K562 (cell line): ENCODE data around the gene FMR1. TPM values are rescaled to one million over a fixed set of nuclear protein-coding genes. Genes with fewer than 3 reads are reported as not detected.

Experiments used
- ATAC-seq: fragments of 200-7000 bp; cut with Tn5 transposase; 3 replicates; pipeline ENCODE4 v1.9.1; 2020; ENCODE audit warnings: moderate library complexity
- BruUV-seq: library from RNA; stranded (reverse); fragments of 400-500 nt; replicated peaks from 2 replicates; lab custom pipeline; 2021; lab: Mats Ljungman, UMichigan
- CTCF ChIA-PET: fragments of 300-600 bp; formaldehyde crosslinking; extraction: SDS; loops from one replicate; lab custom pipeline; 2021; ENCODE audit warnings: low intra/inter-chr PET ratio; lab: Yijun Ruan, JAX
- POLR2A ChIA-PET: fragments of 300-600, 350-650 bp; sonication (Branson Sonifier 250); formaldehyde crosslinking; extraction: SDS; loops from one replicate; lab custom pipeline; 2021; ENCODE audit warnings: antibody characterized with exemption, inconsistent platforms; lab: Yijun Ruan, JAX
- DNase-seq, 4 experiments: peaks; one replicate each; pipeline versions ENCODE4 v3.0.0 to v3.0.0-alpha.2; 2011 to 2018; ENCODE audit warnings: low spot score in 3 of 4, mixed read lengths in 3 of 4; ENCODE audit errors: extremely low read depth in 1 of 4
- FAIRE-seq: peaks from 2 replicates; lab custom pipeline; 2011; peaks lifted over from hg19 to GRCh38; lab: Jason Lieb, UNC
- H2AFZ ChIP-seq: 2 replicates; pipeline ENCODE4 v1.6.0; 2011; ENCODE audit warnings: low read depth, low read length, control low read depth, inconsistent platforms
- H3K27ac ChIP-seq: fragments of 200-600 bp; 3 replicates; pipeline ENCODE4 v1.8.0; 2011; ENCODE audit warnings: low read depth, mild to moderate bottlenecking, control low read depth, inconsistent platforms, low read length, moderate library complexity, mixed read lengths; ENCODE audit errors: extremely low read depth
- H3K27me3 ChIP-seq, 2 experiments: fragments of 300-600 bp in 1 of 2; 2 replicates in 1 of 2; 3 replicates in 1 of 2; pipeline versions ENCODE4 v1.6.0 to v1.8.0; 2011; ENCODE audit warnings: inconsistent platforms in 2 of 2, low read length in 2 of 2, mild to moderate bottlenecking in 1 of 2, mixed read lengths in 1 of 2, moderate library complexity in 1 of 2; ENCODE audit not compliant: control insufficient read depth in 2 of 2, insufficient read depth in 2 of 2
- H3K36me3 ChIP-seq: fragments of 300-600 bp; 3 replicates; pipeline ENCODE4 v1.8.0; 2011; ENCODE audit warnings: mild to moderate bottlenecking, low read length, inconsistent platforms; ENCODE audit not compliant: control insufficient read depth, insufficient read depth
- H3K4me1 ChIP-seq, 2 experiments: fragments of 200-600 bp in 1 of 2; replicated peaks in 1 of 2; 2 replicates in 1 of 2; 3 replicates in 1 of 2; pipeline versions ENCODE4 v1.5.1 to v1.8.0; 2011; ENCODE audit warnings: inconsistent platforms in 2 of 2, low read length in 2 of 2, mild to moderate bottlenecking in 1 of 2, mixed read lengths in 1 of 2, moderate library complexity in 1 of 2; ENCODE audit not compliant: control insufficient read depth in 2 of 2, insufficient read depth in 2 of 2
- H3K4me2 ChIP-seq: 2 replicates; pipeline ENCODE4 v1.6.1; 2011; ENCODE audit warnings: low read length, control low read depth, inconsistent platforms, mixed read lengths; ENCODE audit not compliant: insufficient read depth
- H3K4me3 ChIP-seq: fragments of 200-600 bp; sonication (generic), shearing (Covaris generic); 2 replicates; pipeline ENCODE4 v1.5.1; 2016; ENCODE audit warnings: control low read depth, inconsistent platforms
- H3K79me2 ChIP-seq: fragments of 200-600 bp; 3 replicates; pipeline ENCODE4 v1.8.0; 2011; ENCODE audit warnings: low read length, inconsistent platforms; ENCODE audit not compliant: control insufficient read depth, insufficient read depth
- H3K9ac ChIP-seq, 2 experiments: 2 replicates each; pipeline versions ENCODE4 v1.6.0 to v1.6.1; 2011; ENCODE audit warnings: low read depth in 2 of 2, low read length in 2 of 2, control low read depth in 1 of 2, inconsistent platforms in 1 of 2, mild to moderate bottlenecking in 1 of 2, mixed read lengths in 1 of 2; ENCODE audit not compliant: insufficient read depth in 1 of 2
- H3K9me1 ChIP-seq: one replicate; pipeline ENCODE4 v1.6.0; 2011; ENCODE audit warnings: inconsistent platforms, mild to moderate bottlenecking, low read length, moderate library complexity; ENCODE audit not compliant: control insufficient read depth, insufficient read depth
- H3K9me3 ChIP-seq: replicated peaks from 2 replicates; pipeline ENCODE4 v1.5.1; 2011; ENCODE audit warnings: low read depth, low read length, inconsistent platforms; ENCODE audit not compliant: control insufficient read depth, insufficient read depth
- H4K20me1 ChIP-seq: replicated peaks from 2 replicates; pipeline ENCODE4 v1.6.1; 2011; ENCODE audit warnings: low read length, inconsistent platforms, mixed read lengths; ENCODE audit not compliant: control insufficient read depth, insufficient read depth
- C11orf30 ChIP-seq: fragments of 450-650 bp; IDR thresholded peaks from 2 replicates; pipeline ENCODE4 v1.6.1; 2016; ENCODE audit warnings: low read depth, mild to moderate bottlenecking
- CCAR2 ChIP-seq: fragments of 200-400 bp; formaldehyde crosslinking; IDR thresholded peaks from 2 replicates; pipeline ENCODE4 v1.6.1; 2017; ENCODE audit warnings: mild to moderate bottlenecking, low read depth, low read length
- CTBP1 ChIP-seq: fragments of 450-650 bp; IDR thresholded peaks from 2 replicates; pipeline ENCODE4 v1.6.1; 2016; ENCODE audit warnings: borderline replicate concordance
- DMBX1 ChIP-seq: fragments of 250-450 bp; sonication (Bioruptor Pico); IDR thresholded peaks from 2 replicates; pipeline ENCODE4 v1.8.0; 2022; ENCODE audit warnings: inconsistent platforms, mild to moderate bottlenecking, moderate library complexity, borderline replicate concordance
- DPF2 ChIP-seq: fragments of 450-650 bp; IDR thresholded peaks from 2 replicates; pipeline ENCODE4 v1.6.1; 2016
- ESRRA ChIP-seq: fragments of 450-650 bp; IDR thresholded peaks from 2 replicates; pipeline ENCODE4 v1.6.1; 2014; ENCODE audit warnings: low read depth, mild to moderate bottlenecking, moderate library complexity, borderline replicate concordance
- NFATC3 ChIP-seq: fragments of 450-650 bp; IDR thresholded peaks from 2 replicates; pipeline ENCODE4 v1.6.1; 2017; ENCODE audit warnings: mild to moderate bottlenecking
- NFE2 ChIP-seq: IDR thresholded peaks from 2 replicates; pipeline ENCODE4 v1.6.1; 2014; ENCODE audit warnings: antibody characterized with exemption, low read depth
- PHB ChIP-seq: fragments of 250-450 bp; sonication (Bioruptor Pico); IDR thresholded peaks from 2 replicates; pipeline ENCODE4 v1.5.0; 2021
- SREBF1 ChIP-seq: fragments of 150-350 bp; IDR thresholded peaks from 2 replicates; pipeline ENCODE4 v1.6.1; 2014; ENCODE audit warnings: antibody characterized with exemption, low read depth, low read length, borderline replicate concordance
- SUPT5H ChIP-seq: fragments of 450-650 bp; IDR thresholded peaks from 2 replicates; pipeline ENCODE4 v1.6.1; 2016
- WHSC1 ChIP-seq: IDR thresholded peaks from one replicate; pipeline ENCODE4 v1.6.1; 2012; ENCODE audit warnings: low read length, control low read depth, inconsistent platforms
- ZFP36 ChIP-seq: fragments of 150-350 bp; IDR thresholded peaks from 2 replicates; pipeline ENCODE4 v1.6.1; 2018; ENCODE audit warnings: low read length, low read depth; ENCODE audit not compliant: partially characterized antibody
- ZNF184 ChIP-seq: sonication (generic); formaldehyde crosslinking; IDR thresholded peaks from 2 replicates; pipeline ENCODE4 v1.5.0; 2020; ENCODE audit warnings: missing genetic modification reagents
- ZNF311 ChIP-seq: fragments of 250-450 bp; sonication (Bioruptor Pico); IDR thresholded peaks from 2 replicates; pipeline ENCODE4 v1.4.0; 2020; ENCODE audit warnings: mild to moderate bottlenecking, moderate library complexity
- ZNF518B ChIP-seq: fragments of 250-450 bp; sonication (Bioruptor Pico); IDR thresholded peaks from 2 replicates; pipeline ENCODE4 v1.5.0; 2021; ENCODE audit warnings: mild to moderate bottlenecking, moderate library complexity
- ZNF77 ChIP-seq: fragments of 250-450 bp; sonication (Bioruptor Pico); IDR thresholded peaks from 2 replicates; pipeline ENCODE4 v1.5.0; 2020
- WGBS: fragments of 100-300 bp; shearing (Covaris generic); methylation state at CpG from one replicate; pipeline ENCODE4 v1.1.6; 2016; ENCODE audit warnings: low coverage, mixed read lengths; ENCODE audit not compliant: insufficient coverage; ENCODE audit errors: missing lambda C conversion rate; 5-methylcytosine and 5-hydroxymethylcytosine counted together
- in situ Hi-C: fragments of 300-500 bp; cut with MboI; formaldehyde crosslinking; loops from 4 replicates; pipeline ENCODE4 v1.15.0; 2018; ENCODE audit warnings: inconsistent platforms, mixed read lengths
- intact Hi-C: fragments of 100-400 bp; cut with micrococcal nuclease; formaldehyde crosslinking; loops from 2 replicates; pipeline ENCODE4 v1.14.2; 2022
- polyA plus RNA-seq, 8 experiments: library from polyadenylated mRNA; depleted of rRNA in 4 of 8; stranded (reverse) in 5 of 8; unstranded in 3 of 8; fragments of >200 nt; fragmentation: Nextera tagmentation in 2 of 8; fragmentation: Illumina TruSeq in 1 of 8; extraction: Ambion mirVana in 2 of 8; extraction: Trizol in 1 of 8; gene quantifications; 2 replicates each; pipeline versions ENCODE4 v1.2.1 to v1.2.3, GENCODE V29; 2011 to 2014; ENCODE audit warnings: inconsistent platforms in 1 of 8, missing spikeins in 1 of 8
- total RNA-seq, 7 experiments: library from RNA; depleted of rRNA in 6 of 7; stranded (reverse); fragments of >200 nt in 6 of 7; fragmentation: Illumina TruSeq in 2 of 7; extraction: Trizol in 2 of 7; gene quantifications; 2 replicates each; pipeline versions ENCODE4 v1.2.1 to v1.2.3, GENCODE V29; 2011 to 2021; ENCODE audit warnings: low replicate concordance in 1 of 7

FMR1 gene
- total and polyA plus RNA-seq, 9 of the 15 experiments (the other 6 are each of a cell fraction or from before 2014, with no cell fraction given): 4.8 to 26.5 (median 20.5) TPM

DNA sequence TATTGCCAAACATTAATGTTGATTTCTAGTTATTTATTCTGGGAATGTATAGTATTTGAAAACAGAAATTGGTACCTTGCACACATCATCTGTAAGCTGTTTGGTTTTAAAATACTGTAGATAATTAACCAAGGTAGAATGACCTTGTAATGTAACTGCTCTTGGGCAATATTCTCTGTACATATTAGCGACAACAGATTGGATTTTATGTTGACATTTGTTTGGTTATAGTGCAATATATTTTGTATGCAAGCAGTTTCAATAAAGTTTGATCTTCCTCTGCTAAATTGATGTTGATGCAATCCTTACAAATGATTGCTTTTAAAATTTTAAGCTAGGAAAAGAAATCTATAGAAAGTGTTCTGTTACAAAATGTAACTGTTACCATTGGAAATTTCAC is 38.6 kb downstream of the FMR1 start:
- Histone ChIP-seq H3K4me3 (no peak overlapping the region), H3K27me3 (no peaks in the 10 kb centered on the region), H3K9me3 (no peaks in the 10 kb centered on the region), H4K20me1 (no peaks in the 10 kb centered on the region), H3K36me3 (peaks cover 26% of the 10 kb centered on the region; the same call in 1 of the 3 replicates), H2AFZ (no peak overlapping the region), H3K4me2 (no peak overlapping the region), H3K9me1 (no peaks in the 10 kb centered on the region), H3K27ac (no peak overlapping the region), H3K79me2 (no peaks in the 10 kb centered on the region), H3K9ac (no peak overlapping the region), H3K4me1 (no peaks in the 10 kb centered on the region)
- CTCF ChIA-PET: no interaction called here
- no peak for TF ChIP-seq NFATC3
- TF ChIP-seq ZNF311 (CRISPR knock-in tag): no peak
- TF ChIP-seq C11orf30: no peak
- no peak for TF ChIP-seq ZFP36
- no peak for TF ChIP-seq ZNF518B
- no peak for TF ChIP-seq ZNF77 (CRISPR knock-in tag)
- TF ChIP-seq ESRRA: no peak
- no peak for TF ChIP-seq DMBX1 (CRISPR knock-in tag)
- TF ChIP-seq CTBP1: no peak
- no peak for TF ChIP-seq DPF2
- TF ChIP-seq SREBF1: no peak
- TF ChIP-seq WHSC1: no peak
- no peak for TF ChIP-seq CCAR2
- TF ChIP-seq SUPT5H: no peak
- TF ChIP-seq PHB (CRISPR knock-in tag): no peak
- no peak for TF ChIP-seq NFE2
- no peak for TF ChIP-seq ZNF184 (CRISPR knock-in tag)
- no peak for FAIRE-seq
- WGBS: 80% methylated on average over 1 of the region's 1 CpG
- POLR2A ChIA-PET: no interaction called here
- no TSS peak for BruUV-seq
- DNase-seq: no peak
- in situ Hi-C loops (no loop called here), intact Hi-C loops (no loop called here)
- no peak for ATAC-seq
